Tibial nerve (tissue), 4 donors: Measurements from ENCODE around the gene TK1.

ENCODE experiments used
- EP300 ChIP-seq, 2 donors: sonication (generic); formaldehyde crosslinking; IDR thresholded peaks; one replicate each; pipeline ENCODE4 v1.6.1; 2017; ENCODE audit warnings: antibody characterized with exemption in 2 of 2, mild to moderate bottlenecking in 1 of 2
- POLR2A ChIP-seq, 2 donors: fragments of 450-650 bp; IDR thresholded peaks; one replicate each; pipeline ENCODE4 v1.6.1; 2017; ENCODE audit warnings: antibody characterized with exemption in 2 of 2, mild to moderate bottlenecking in 2 of 2, moderate library complexity in 2 of 2
- TF ChIP-seq, protein P1 (sequence below), 5 experiments: fragments of 200-600 bp in 3 of 5; fragments of 450-650 bp in 2 of 5; sonication (generic) in 3 of 5; IDR thresholded peaks; one replicate each; pipeline ENCODE4 v1.5.1; 2016 to 2019; ENCODE audit warnings: antibody characterized with exemption in 5 of 5, mild to moderate bottlenecking in 3 of 5, moderate library complexity in 2 of 5

DNA sequence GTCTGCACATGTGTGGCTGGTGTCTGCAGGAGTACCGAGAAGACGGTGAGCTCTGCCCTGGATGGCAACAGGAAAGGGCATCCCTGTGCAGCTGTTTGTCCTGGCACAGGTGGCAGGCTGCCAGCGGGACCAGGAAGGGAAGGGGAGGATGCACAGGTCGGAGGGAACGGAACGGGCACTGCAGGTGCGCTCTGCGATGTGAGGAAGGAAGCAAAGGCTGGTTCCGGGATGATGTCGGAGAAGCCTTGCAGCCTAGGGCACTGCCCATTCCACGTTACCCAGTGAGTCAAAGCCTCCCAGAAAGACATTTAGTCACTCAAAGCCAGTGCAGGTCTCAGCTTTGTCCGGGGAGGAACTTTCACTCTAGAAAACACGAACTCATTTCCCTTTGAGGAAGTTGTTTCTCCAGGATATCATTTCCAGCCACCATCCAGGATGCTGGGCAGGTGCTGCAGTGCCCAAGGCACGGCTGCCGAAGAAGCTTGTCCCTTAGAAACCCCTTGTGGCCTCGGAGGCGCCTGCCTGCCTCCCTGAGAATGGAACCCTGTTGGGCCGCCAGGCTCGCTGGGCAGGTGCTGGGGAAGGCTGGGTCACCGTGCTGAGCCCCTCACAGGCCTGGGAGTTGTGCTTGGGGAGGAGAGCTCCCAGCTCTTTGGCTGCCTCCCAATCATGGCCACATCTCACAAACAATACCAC is 40.1 kb upstream of the TK1 start:
- TF ChIP-seq, protein P1, sequence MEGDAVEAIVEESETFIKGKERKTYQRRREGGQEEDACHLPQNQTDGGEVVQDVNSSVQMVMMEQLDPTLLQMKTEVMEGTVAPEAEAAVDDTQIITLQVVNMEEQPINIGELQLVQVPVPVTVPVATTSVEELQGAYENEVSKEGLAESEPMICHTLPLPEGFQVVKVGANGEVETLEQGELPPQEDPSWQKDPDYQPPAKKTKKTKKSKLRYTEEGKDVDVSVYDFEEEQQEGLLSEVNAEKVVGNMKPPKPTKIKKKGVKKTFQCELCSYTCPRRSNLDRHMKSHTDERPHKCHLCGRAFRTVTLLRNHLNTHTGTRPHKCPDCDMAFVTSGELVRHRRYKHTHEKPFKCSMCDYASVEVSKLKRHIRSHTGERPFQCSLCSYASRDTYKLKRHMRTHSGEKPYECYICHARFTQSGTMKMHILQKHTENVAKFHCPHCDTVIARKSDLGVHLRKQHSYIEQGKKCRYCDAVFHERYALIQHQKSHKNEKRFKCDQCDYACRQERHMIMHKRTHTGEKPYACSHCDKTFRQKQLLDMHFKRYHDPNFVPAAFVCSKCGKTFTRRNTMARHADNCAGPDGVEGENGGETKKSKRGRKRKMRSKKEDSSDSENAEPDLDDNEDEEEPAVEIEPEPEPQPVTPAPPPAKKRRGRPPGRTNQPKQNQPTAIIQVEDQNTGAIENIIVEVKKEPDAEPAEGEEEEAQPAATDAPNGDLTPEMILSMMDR (IDR thresholded peaks at IDR 0.05): no peak
- TF ChIP-seq POLR2A (IDR thresholded peaks at IDR 0.05) (no peak), EP300 (IDR thresholded peaks at IDR 0.05) (no peak)
